Activated CD8-positive, alpha-beta memory T cell treated with anti-CD3 and anti-CD28 coated beads for 24 hours (primary cell): ENCODE measurements around the gene PRXL2B.
"Not testable (repeated sequence)": the region's sequence is repeated elsewhere in the genome, so short reads cannot be mapped to it uniquely, and the experiment has no call there.

Experiments used
- DNase-seq: peaks from one replicate; pipeline ENCODE4 v3.0.0-alpha.2; 2020

Gene PRXL2B

DNA sequence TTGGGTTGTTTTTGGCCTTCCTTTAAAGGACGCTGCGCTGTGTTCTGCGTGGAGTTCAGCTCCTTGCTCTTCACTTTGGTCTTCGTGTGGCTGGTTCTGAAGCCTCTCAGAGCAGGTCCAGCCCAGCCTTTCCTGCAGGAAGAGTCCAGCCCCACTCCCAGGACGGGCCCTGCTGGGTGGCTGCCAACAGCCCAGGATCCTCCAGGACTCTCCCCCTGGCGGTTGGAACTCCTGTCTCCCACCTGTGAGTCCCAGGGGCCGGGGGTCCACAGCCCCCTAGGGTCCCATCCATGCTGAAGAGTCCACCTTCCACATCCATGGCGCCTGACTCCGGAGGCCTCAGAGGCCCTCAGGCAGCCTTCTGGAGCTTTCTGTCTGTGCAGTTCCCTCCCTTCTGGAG is 35.0 kb upstream of the PRXL2B start:
- DNase-seq = not testable (repeated sequence)

DNA sequence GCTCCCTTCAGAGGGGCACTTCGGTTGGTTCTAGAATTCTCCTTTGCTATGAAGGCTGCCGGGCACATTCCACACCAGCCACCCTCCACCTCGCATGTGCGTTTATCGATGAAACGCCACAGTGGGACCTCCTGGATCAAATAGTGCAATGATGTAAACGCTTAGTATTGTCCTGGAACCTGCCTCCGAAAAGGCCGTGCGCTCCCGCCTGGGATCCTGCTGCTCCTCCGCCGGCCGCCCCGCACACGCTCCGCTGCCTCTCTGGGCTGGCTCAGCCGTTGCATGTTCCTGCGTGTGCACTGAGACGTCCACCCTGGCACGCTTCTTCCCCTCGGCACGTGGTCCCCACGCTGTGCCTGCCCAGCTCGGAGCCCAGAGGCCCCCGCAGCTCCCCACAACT is 34.4 kb upstream of the PRXL2B start:
- DNase-seq = no peak

DNA sequence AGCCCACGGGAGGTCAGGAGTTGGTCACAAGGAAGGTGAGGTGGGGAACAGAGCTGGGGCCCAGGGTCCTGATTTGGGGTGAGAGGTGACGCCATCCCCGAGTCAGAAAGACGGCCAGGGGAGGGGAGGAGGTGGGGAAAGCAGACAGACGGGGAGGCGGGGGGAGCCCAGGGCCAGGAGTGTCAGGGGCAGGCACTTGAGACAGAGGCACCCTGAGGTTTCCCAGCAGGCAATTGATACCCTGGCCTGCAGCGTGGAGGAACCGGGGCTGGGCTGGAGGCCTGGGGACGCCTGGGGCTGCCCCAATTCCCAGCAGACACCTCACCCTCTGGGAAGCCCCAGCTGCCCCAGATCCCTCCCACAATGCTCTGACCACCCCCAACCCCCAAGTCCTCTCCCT is 33.5 kb upstream of the PRXL2B start:
- not testable (repeated sequence) for DNase-seq

DNA sequence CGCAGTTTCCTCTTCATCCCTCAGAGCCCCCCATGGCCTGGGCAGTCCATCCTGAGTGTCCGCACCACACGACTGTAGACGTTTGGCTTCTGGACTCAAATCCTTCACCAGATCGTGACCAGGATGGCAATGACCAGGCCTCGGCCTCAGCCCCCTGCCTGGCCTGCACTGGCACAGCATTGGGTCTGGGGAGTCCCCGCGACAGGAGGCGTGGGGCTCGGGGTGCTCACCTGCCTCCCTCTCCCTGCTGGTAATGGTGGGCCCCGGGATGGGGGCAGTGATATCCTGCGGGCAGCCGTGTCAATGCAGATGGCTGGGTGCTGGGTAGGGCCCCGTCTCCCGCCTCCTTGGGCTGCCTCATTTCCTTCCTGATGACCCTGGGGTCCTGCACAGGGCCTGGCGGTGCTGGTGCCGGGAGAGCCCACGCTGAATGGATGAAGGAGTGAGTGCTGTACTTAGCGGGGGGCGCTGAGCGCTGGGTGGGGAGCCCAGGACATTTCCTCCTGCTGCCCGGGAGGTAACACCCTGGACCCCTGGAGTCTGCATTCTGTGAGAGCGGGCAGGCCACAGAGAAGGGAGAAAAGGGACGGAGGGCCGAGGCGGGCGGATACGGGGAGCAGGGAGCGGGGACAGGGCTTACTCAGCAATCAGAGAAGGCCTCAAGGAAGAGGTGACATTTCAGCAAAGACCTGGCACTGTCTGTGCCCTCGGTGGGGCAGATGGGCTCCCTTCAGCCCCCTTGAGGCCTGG is 32.5 kb upstream of the PRXL2B start:
- DNase-seq = no peak

DNA sequence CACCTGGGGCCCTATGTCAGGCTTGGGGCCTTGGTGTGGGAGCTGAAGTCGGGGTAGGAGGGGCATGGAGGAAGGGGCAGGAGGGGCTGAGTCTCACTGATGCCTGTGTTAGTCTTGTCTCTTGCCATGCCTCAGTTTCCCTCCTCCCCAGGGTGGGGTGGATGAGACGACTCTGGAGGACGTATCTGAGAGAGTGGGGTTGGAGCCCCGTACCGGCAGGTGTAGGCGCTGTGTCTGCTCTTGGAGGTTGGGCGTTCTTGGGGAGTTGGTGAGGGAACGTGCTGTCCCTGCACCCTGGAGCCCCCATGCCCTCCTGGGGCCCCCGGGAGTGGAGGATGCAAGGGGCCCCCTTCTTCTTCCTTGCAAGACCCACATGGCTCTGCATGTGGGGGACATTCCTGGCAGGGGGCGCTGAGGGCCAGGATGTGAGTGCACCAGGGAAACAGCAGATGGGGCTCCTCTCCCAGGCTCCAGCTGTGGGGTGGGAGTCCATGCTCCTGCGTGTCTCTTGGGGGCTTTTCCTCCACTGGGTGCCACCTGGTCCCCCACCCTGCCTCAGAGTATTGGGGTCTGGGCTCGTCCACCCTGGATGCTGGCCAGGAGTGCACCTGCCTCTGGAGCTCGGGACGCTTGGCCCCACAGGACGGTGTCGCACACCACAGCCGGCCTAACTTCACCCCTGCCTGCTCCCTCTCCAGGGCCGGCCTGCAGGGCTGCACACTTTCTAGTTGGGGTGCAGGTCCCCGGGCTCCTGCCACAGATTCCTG is 31.8 kb upstream of the PRXL2B start:
- peak; percentile 86 for DNase-seq

DNA sequence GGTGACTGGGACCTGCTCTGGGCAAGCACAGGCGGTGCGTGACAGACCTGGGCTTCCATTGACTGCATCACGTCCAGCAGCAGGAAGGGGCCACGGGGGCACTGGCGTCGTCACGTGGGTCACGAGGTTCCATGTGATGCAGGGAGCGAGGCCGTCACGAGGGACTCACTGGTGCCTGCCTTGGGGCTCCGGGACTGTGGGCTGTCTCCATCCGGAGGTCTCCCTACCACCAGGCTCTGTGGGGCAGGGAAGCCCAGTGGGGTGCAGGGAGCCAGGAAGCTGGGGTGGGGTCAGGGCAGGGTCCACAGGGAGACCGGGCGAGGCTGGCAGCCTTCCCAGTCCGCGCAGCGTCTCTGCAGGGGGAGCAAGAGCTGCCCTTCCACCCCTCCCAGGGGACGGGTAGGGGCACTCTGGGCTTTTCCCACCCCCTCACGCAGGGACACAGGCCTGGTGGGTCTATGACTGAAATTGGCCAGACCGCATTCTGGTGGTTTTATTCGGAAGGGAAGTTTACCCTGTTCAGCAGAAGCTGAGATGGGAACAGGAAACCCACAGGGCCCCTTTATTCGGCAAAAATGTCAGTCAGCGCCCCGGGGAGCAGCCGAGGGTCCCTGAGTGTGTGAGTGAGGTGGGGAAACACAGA is 30.8 kb upstream of the PRXL2B start:
- DNase-seq = peak; percentile 92

DNA sequence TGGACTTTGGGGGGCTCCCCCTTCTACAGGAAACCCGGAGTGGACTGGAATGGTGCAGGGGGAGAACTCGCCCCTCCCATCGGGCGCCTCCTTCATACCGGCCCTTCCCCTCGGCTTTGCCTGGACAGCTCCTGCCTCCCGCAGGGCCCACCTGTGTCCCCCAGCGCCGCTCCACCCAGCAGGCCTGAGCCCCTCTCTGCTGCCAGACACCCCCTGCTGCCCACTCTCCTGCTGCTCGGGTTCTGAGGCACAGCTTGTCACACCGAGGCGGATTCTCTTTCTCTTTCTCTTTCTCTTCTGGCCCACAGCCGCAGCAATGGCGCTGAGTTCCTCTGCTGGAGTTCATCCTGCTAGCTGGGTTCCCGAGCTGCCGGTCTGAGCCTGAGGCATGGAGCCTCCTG is 30.3 kb upstream of the PRXL2B start, which contains the start of gene TNFRSF14:
Gene TNFRSF14 (plus strand): TSS at position 95 of the 401 bp plus-strand sequence. CDS start 294 bp downstream, at position 389.
- DNase-seq = peak; percentile 89

DNA sequence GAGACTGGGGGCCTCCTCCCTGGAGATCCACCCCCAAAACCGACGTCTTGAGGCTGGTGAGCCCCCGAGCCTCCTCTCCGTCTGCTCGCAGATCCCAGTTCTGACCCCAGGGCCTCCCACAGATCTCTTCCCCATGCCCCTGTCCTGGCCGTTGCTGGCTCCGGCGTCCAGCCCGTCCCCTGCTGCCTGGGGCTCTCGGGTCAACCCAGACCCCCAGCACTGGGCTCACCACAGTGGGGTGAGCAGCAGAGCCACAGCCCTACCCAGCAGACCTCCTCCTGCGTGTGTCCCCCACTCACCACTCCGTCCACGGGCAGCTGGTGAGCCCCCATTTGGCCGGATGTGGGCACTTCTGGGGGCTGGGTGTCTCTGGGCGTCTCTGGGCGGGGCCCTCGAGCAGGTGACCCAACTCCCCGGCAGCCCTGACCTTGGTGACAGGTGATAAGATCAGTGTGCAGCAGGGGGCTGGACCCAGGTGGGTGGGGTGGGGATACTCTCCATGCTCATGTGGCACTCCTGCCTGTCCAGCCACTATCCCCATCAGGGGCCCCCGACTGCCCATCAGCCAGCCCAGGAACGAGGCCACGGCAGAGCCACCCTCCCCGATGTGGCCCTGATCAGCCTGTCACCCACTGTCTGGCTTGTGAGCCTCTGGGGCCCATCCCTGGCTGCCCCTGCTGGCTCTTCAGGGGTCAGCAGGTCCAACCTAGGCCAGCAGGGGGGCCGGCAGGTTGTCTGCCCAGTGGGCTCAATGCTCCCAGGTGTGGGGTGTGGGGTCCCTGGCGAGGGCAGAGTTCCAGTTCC is 29.7 kb upstream of the PRXL2B start:
- peak; percentile 81 for DNase-seq

DNA sequence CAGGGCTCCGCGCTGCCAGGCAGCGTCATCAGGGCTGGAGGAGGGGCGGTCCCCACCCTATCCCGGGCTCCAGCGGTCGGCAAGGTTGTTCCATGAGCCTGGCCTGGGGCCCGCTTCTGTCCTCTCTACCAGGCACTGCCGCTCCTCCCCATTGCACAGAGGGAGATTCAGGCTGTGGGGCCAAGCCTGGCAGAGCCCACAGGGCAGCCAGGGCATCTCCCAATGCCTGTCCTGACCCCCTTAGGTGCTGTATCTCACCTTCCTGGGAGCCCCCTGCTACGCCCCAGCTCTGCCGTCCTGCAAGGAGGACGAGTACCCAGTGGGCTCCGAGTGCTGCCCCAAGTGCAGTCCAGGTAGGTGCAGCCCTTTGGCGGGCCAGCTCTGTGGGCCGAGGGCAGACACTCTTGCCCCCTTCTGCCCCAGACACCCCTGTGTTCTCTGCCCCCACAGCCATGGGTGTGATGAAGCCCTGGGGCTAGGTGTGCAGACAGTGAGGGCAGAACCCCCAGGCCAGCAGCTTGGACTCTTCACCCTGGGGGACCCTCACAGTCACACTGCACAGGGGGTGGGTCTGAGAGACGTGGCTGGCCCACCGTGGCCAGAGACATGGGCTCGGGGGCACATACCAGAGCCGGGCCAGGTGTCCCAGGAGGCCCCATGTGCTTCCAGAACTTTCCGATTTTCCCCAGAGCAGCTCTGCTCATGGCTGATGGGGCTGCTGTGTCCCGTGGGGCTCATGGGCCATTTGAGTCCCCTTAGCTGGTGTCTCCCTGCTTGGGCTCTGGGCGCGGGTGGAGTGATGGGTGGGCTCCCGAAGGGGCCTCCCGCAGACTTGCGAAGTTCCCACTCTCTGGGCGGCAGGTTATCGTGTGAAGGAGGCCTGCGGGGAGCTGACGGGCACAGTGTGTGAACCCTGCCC is 28.8 kb upstream of the PRXL2B start:
- DNase-seq = no peak

DNA sequence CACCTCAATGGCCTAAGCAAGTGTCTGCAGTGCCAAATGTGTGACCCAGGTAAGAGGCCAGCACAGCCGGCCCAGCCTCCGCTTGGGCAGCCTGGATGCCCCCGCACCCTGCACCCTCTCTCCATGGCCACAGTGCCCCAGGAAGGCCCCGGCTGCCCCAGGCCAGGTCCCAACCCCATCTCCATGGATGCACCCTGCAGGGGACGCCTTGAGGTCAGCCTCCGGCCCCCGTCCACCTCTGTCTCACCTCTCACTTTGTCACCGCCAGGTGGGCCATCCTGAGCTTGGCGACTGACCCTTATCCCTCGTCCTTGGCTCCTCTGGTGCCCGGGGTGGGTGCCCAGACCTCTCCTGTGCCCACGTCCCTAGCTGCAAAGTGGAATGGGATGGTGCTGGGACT is 28.2 kb upstream of the PRXL2B start:
- DNase-seq = no peak

DNA sequence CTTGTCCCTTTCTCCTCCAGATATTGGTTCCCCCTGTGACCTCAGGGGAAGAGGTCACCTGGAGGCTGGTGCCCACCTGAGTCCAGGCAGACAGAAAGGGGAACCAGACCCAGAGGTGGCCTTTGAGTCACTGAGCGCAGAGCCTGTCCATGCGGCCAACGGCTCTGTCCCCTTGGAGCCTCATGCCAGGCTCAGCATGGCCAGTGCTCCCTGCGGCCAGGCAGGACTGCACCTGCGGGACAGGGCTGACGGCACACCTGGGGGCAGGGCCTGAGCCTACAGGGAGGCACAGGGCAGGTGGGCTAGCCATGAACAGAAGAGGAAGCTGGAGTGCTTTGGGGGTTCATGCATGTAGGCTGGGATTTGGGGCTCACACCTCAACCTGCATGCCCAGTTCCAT is 27.7 kb upstream of the PRXL2B start:
- DNase-seq = no peak

DNA sequence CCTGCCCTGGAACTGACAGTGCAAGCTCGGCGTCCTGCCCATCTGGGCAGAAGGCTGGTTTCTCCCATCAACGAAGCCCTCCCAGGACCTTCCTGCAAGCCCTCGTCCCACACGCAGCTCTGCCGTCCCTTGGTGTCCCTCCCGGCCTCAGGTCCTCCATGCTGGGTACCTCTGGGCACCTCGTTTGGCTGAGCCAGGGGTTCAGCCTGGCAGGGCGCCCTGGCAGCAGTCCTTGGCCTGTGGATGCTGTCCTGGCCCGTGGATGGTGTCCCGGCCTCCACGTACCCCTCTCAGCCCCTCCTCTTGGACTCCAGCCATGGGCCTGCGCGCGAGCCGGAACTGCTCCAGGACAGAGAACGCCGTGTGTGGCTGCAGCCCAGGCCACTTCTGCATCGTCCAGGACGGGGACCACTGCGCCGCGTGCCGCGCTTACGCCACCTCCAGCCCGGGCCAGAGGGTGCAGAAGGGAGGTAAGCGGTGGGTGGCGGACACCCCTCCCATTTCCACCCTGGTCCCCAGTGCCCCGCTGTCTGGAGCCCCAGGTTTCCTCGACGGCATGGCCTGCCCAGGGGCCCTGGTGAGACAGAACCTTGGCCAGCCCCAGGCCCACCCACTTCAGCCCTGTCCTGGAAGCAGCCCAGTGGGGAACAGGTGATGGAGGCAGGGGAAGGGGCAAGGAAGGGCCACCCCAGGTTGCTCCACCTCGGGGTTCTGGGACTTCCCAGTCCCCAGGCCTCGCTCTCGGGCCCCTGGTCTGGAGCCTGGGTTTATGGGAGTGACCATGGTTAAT is 26.9 kb upstream of the PRXL2B start:
- no peak for DNase-seq

DNA sequence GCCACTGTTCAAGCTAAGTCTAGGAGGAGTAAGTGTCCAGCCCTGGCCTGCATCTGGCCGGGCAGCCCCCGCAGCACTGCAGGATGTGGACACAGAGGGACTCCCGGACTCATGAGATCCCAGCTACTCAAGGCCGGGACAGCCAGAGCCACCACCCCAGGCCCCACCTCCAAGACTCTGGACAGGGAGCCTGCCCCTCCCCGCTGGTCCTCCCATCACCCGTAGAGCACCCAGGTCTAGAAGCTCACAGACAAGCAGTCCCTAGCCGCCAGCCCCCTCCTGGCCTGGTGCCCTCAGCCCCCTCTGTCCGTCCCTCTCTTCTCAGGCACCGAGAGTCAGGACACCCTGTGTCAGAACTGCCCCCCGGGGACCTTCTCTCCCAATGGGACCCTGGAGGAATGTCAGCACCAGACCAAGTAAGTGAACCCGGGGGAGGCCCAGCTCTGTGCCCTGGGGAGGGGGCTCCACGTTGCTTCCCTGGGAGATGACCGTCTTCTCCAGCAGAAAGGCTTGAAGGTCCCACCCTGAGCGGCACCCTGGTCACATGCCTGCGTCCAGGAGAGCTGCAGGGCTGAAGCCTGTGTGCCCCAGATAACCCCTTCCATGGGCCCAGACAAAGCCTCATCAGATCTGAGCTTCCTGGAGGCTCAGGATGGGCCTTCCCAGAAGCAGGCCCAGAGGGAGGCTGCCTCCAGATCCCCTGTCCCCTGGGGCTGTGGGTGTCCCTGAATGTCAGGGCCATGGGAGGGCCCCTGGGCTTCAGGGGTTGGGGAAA is 26.1 kb upstream of the PRXL2B start:
- no peak for DNase-seq

DNA sequence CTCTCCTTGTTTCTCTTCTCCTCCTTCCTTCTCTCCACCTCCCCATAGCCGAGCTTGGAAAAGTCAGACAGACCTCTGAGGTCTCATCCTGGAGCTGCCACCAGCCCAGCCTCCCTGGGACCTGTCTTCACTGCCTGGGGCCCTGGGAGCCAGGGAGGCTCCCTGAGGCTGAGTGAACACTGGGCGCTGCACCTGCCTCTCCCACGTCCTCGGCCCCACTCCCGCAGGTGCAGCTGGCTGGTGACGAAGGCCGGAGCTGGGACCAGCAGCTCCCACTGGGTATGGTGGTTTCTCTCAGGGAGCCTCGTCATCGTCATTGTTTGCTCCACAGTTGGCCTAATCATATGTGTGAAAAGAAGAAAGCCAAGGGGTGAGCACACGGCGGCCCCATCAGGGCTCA is 25.1 kb upstream of the PRXL2B start:
- DNase-seq = no peak

DNA sequence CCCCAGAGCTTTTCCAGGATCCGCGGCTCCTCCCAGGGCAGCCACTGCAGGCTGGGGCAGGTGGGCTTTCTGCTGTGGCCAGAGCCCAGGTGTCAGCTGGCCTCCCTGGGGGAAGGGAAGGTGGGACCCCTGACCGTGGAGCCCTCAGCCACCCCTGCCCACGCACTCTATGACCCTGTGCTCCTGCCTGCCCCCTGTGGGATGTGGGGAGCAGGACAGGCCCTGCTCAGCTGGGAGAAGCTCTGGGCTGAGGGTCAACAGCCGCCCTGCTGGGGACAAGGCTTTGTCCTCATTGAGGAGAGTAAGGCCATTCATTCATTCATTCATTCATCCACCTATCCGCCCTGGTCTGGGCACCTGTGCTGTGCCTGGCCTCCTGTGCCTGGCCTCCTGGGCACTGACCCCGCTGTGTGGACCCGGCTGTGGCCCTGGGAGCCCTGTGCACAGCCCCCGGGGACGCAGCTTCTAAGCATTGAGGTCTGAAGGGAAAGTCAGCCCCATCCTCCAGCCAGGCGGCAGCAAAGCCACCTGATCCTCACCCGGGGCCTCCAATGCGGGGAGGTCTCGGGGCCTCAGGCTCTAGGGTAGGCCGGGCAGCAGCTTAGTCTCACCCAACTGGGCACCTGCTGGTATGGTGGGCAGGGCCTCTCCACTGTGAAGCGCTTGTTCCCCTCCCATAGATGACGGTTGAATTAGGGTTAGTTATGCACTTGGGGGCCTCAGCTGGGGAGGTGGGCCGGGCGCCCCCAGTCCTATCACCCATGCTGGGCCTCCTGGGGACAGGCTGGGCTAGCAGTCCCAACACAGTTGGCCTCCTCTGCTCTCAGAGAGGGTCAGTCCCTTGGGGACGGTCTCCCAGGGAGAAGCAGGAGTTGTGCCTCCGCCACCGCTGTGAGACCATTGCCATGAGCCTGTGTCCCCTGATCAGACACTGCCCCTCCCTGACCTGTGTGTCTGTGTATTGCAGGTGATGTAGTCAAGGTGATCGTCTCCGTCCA is 24.4 kb upstream of the PRXL2B start:
- no peak for DNase-seq

DNA sequence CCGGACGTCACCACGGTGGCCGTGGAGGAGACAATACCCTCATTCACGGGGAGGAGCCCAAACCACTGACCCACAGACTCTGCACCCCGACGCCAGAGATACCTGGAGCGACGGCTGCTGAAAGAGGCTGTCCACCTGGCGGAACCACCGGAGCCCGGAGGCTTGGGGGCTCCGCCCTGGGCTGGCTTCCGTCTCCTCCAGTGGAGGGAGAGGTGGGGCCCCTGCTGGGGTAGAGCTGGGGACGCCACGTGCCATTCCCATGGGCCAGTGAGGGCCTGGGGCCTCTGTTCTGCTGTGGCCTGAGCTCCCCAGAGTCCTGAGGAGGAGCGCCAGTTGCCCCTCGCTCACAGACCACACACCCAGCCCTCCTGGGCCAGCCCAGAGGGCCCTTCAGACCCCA is 23.4 kb upstream of the PRXL2B start:
- DNase-seq = no peak

DNA sequence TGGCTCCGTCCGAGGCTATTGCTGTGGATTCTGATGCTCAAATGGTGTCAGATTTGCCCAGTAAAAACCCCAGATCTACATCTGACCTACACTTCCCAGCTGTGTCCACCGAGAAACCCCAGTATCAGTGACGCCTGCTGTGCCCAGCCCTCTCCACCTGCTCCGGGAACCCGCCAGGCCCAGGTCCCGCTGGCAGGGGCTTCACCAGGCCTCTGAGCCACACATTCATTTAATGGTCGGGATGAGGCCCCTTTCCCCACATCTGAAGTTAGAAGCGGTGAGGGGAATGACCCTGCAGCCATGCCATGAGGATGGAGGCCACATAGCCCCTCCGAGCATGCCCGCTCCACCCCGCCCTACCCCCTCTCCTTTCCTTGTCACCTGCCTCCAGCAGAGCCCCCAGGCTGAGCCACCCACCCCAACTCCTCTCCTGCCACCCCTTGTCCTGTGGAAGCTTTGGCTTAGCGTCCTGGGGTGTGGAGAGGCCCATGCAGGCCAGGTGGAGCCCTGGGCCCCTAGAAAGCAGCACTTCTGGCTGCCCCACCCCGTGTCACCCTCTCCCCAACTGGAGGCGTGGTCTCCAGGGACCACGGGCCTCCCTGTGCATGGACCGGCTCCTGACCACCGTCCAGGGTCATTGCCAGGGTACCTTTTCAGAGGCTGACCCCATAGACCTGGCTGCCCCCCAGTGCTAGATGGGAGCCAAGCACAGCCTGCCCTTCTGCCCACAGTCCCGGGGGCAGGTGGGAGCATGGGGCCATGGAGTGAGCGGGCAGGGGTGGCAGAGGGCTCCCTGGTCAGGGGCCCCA is 22.4 kb upstream of the PRXL2B start:
- DNase-seq = no peak

DNA sequence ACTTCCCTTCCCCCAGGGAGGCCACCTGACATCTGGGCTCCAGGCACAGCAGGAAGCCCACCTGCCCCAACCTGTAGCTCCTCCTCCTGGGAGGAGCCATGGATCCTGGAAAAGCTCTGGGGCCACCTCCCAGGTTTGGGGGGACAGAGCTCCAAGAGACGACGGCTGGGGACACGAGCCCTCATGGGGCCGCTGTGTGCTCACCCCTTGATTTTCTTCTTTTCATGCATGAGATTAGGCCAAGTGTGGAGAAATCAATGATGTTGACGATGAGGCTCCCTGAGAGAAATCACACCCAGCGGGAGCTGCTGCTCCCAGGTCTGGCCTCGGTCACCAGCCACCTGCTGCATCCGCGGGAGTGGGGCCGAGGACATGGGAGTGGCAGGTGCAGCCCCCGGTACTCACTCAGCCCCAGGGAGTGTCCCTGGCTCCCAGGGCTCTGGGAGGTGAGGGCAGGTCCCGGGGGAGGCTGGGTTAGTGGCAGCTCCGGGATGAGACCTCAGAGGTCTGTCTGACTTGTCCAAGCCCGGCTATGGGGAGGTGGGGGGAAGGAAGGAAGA is 21.7 kb upstream of the PRXL2B start:
- DNase-seq = no peak
